ENCODE data around the gene CLASP1. TPM values are rescaled to one million over a fixed set of nuclear protein-coding genes. Genes with fewer than 3 reads are reported as not detected.

The CLASP1 gene
- total and polyA plus RNA-seq, 2 donors (not counting 3 experiments of a cell fraction or from before 2014, with no cell fraction given) = 10.0 to 57.9 TPM

DNA sequence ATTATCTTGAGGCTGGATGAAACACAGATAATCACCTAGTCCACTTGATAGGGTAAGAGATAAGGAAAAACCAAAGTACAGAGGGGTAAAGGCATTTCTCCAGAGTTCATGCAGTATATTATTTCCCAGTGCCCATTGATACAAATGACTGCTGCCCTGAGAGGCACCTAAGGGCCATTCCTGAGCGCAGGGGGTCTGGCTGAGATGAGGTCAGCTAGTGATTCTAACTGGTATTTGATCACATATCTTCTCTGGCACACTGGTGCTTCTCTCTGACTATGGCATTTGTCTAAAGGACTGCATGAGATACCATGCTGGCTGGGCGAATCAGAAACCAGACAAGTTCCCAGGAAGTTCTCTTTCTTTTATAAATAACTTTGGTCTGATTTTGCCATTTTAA, 291.0 kb downstream of the CLASP1 start:
- dilution Hi-C loops (cut with MboI; ENCODE audit: extremely low pct_ligation_motif_present, low sequenced_read_pairs) = no loop called here
- H3K4me3 ChIP-seq (replicated peaks in 1 of 3; ENCODE audit: insufficient read depth in 1 of 3, low read depth in 1 of 3, low read length in 3 of 3) = no peak overlapping the region
- H2AFZ ChIP-seq (ENCODE audit: low read depth, low read length) = no peak overlapping the region
- no peaks in the 10 kb centered on the region for H3K79me2 ChIP-seq (ENCODE audit: control insufficient read depth, insufficient read depth, low read length)
- H3K9me3 ChIP-seq (replicated peaks; ENCODE audit: control insufficient read depth, insufficient read depth, low read length) = no peaks in the 10 kb centered on the region
- intact Hi-C loops (cut with micrococcal nuclease) = no loop called here
- no peak for DNase-seq (ENCODE audit: low read depth, low spot score)
- H3K4me2 ChIP-seq (ENCODE audit: insufficient read depth, low read length) = no peak overlapping the region
- TF ChIP-seq EZH2 (IDR thresholded peaks at IDR 0.05; ENCODE audit: borderline replicate concordance, low read depth, low read length, severe bottlenecking) (no peak), POLR2AphosphoS5 (IDR thresholded peaks at IDR 0.05; ENCODE audit: insufficient read depth, low read depth, low read length) (no peak), FOS (IDR thresholded peaks at IDR 0.05; ENCODE audit: borderline replicate concordance, insufficient read depth, low read length) (no peak), MYC (IDR thresholded peaks at IDR 0.05; ENCODE audit: low read depth, low read length) (no peak), CTCF (IDR thresholded peaks at IDR 0.05; ENCODE audit: extremely low read depth in 1 of 2, insufficient read depth in 1 of 2, low read depth in 1 of 2, low read length in 2 of 2) (no peak), JUN (IDR thresholded peaks at IDR 0.05; ENCODE audit: borderline replicate concordance, insufficient read depth, insufficient read length, low read depth) (no peak), POLR2A (IDR thresholded peaks at IDR 0.05; ENCODE audit: low read depth, low read length) (no peak)
- TF ChIP-seq, protein P1, sequence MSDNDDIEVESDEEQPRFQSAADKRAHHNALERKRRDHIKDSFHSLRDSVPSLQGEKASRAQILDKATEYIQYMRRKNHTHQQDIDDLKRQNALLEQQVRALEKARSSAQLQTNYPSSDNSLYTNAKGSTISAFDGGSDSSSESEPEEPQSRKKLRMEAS (IDR thresholded peaks at IDR 0.05; ENCODE audit: insufficient read depth, insufficient read length) = no peak
- H3K9me1 ChIP-seq (replicated peaks; ENCODE audit: control insufficient read depth, extremely low read depth, insufficient read depth, low read length) = no peaks in the 10 kb centered on the region
- H3K27ac ChIP-seq (ENCODE audit: insufficient read depth, low read depth, low read length) = no peak overlapping the region
- H3K4me1 ChIP-seq (ENCODE audit: control insufficient read depth, extremely low read depth, insufficient read depth, low read length) = peaks cover 18% of the 10 kb centered on the region
- no TSS peak for BruUV-seq (replicated peaks)
- FAIRE-seq = no peak
- no peaks in the 10 kb centered on the region for H4K20me1 ChIP-seq (replicated peaks; ENCODE audit: control insufficient read depth, extremely low read depth, insufficient read depth, low read length)
- CTCF ChIA-PET = interaction anchor here (2.4 to 7.0 kb wide), 4 partner anchors 13 to 263 kb away, joined by 13 to 133 read pairs (median 48); no protein-coding TSS in a partner anchor
- H3K9ac ChIP-seq (replicated peaks; ENCODE audit: extremely low read depth, insufficient read depth, low read length) = no peak overlapping the region
- POLR2A ChIA-PET = no interaction called here
- H3K36me3 ChIP-seq (ENCODE audit: control insufficient read depth in 2 of 2, extremely low read depth in 1 of 2, insufficient read depth in 2 of 2, low read length in 2 of 2) = peaks cover 0 to 28% of the 10 kb centered on the region in 2 experiments
- H3K27me3 ChIP-seq (ENCODE audit: control insufficient read depth in 2 of 2, insufficient read depth in 2 of 2, low read length in 2 of 2) = no peaks in the 10 kb centered on the region

All from endothelial cell of umbilical vein (primary cell).